Right lobe of liver (tissue), 4 donors: ENCODE data around the gene TTC5.

Experiments used
- CTCF ChIP-seq, 4 donors: fragments of 200-600 bp in 3 of 4; fragments of 450-650 bp in 1 of 4; IDR thresholded peaks; one replicate each; pipeline versions ENCODE4 v1.5.1 to v1.8.0; 2016 to 2022; ENCODE audit warnings: antibody characterized with exemption in 4 of 4, mild to moderate bottlenecking in 2 of 4
- POLR2A ChIP-seq: fragments of 450-650 bp; IDR thresholded peaks from one replicate; pipeline ENCODE4 v1.6.1; 2017; ENCODE audit warnings: antibody characterized with exemption, mild to moderate bottlenecking
- donor health status: DM: no; HTN: no; CAD: no.
- donor health status: DM: no; HTN: no; CAD: no.
- donor health status: DM: no; HTN: yes; CAD: no.

GRCh38 chr14:20333494-20333841 is 27.7 kb upstream of the TTC5 start:
- no peak for TF ChIP-seq CTCF (IDR thresholded peaks at IDR 0.05)
- TF ChIP-seq POLR2A: no peak
